ENCODE results near the gene NMRAL1. TPM values are rescaled to one million over a fixed set of nuclear protein-coding genes. Genes with fewer than 3 reads are reported as not detected.

The NMRAL1 gene
- polyA plus RNA-seq, 1 of the 3 experiments (the other 2 are of a cell fraction), result 99.9 TPM

- no peaks in the 10 kb centered on the region for H3K9me2 ChIP-seq
- WGBS (ENCODE audit: low lambda C conversion rate), result 94% methylated on average over 15 of the region's 17 CpGs
- H3K4me2 ChIP-seq, result no peak overlapping the region
- DNase-seq, result no peak
- CTCF ChIA-PET, result interaction anchor here (0.8 to 11.4 kb wide), 27 partner anchors 9 to 448 kb away, joined by 3 to 182 read pairs (median 4); partner anchors contain the start of genes C16orf96 and HMOX2
- H4K20me1 ChIP-seq (ENCODE audit: insufficient read depth), result no peaks in the 10 kb centered on the region
- POLR2A ChIA-PET, result interaction anchor here (1.1 kb wide), 1 partner anchor 14 kb away, joined by 3 read pairs; no protein-coding TSS in a partner anchor
- H2AFZ ChIP-seq (ENCODE audit: low read depth), result no peak overlapping the region
- H3K27me3 ChIP-seq (ENCODE audit: insufficient read depth), result no peaks in the 10 kb centered on the region
- no peak for TF ChIP-seq MAX (IDR thresholded peaks at IDR 0.05; ENCODE audit: low read depth)
- no peak for TF ChIP-seq RFX5 (IDR thresholded peaks at IDR 0.05; ENCODE audit: low read length)
- TF ChIP-seq RCOR1 (IDR thresholded peaks at IDR 0.05; ENCODE audit: low read length), result no peak
- no peak for TF ChIP-seq CHD2 (IDR thresholded peaks at IDR 0.05; ENCODE audit: low read length, partially characterized antibody)
- TF ChIP-seq JUND (IDR thresholded peaks at IDR 0.05), result no peak
- no peak for TF ChIP-seq PBX3 (IDR thresholded peaks at IDR 0.05)
- no peak overlapping the region for H3K27ac ChIP-seq (ENCODE audit: low read depth in 2 of 2, low read length in 1 of 2)
- no peak overlapping the region for H3K4me3 ChIP-seq (ENCODE audit: low read depth in 2 of 2, low read length in 1 of 2)
- H3K9me3 ChIP-seq, result no peaks in the 10 kb centered on the region
- no peaks in the 10 kb centered on the region; a peak in 1 of 4 replicates for H3K4me1 ChIP-seq (ENCODE audit: control insufficient read depth in 1 of 2, insufficient read depth in 2 of 2, low read depth in 1 of 2, low read length in 1 of 2)
- peaks cover 25% of the 10 kb centered on the region for H3K79me2 ChIP-seq (ENCODE audit: insufficient read depth)
- H3K9ac ChIP-seq, result no peak overlapping the region
- H3K36me3 ChIP-seq (replicated peaks in 1 of 2; ENCODE audit: control insufficient read depth in 1 of 2, insufficient read depth in 2 of 2, low read length in 1 of 2), result peaks cover 12 to 51% of the 10 kb centered on the region in 2 experiments
- no peaks in the 10 kb centered on the region for H3F3A ChIP-seq (replicated peaks; ENCODE audit: insufficient read depth)
Measured at GRCh38 chr16:4507588-4508345, 33.3 kb upstream of the NMRAL1 start.

- WGBS (ENCODE audit: low lambda C conversion rate), result 8% methylated on average over 3 of the region's 3 CpGs
- ChIA-PET POLR2A (interaction anchor here (0.7 kb wide), 1 partner anchor 115 kb away, joined by 4 read pairs; no protein-coding TSS in a partner anchor), CTCF (interaction anchor here (0.6 to 11.4 kb wide), 33 partner anchors 8 to 449 kb away, joined by 3 to 182 read pairs (median 5); partner anchors contain the start of genes C16orf96 and HMOX2)
- Histone ChIP-seq H3K27me3 (ENCODE audit: insufficient read depth) (no peaks in the 10 kb centered on the region), H3K27ac (ENCODE audit: low read depth in 2 of 2, low read length in 1 of 2) (no peak overlapping the region), H3K79me2 (ENCODE audit: insufficient read depth) (peaks cover 37% of the 10 kb centered on the region), H4K20me1 (ENCODE audit: insufficient read depth) (no peaks in the 10 kb centered on the region), H3K36me3 (replicated peaks in 1 of 2; ENCODE audit: control insufficient read depth in 1 of 2, insufficient read depth in 2 of 2, low read length in 1 of 2) (peaks cover 12 to 39% of the 10 kb centered on the region in 2 experiments), H3K9me2 (no peaks in the 10 kb centered on the region), H3K9ac (no peak overlapping the region), H3K4me1 (ENCODE audit: control insufficient read depth in 1 of 2, insufficient read depth in 2 of 2, low read depth in 1 of 2, low read length in 1 of 2) (peaks cover 3 to 4% of the 10 kb centered on the region in 2 experiments; a peak in 3 of 4 replicates), H3K4me2 (no peak overlapping the region), H3F3A (replicated peaks; ENCODE audit: insufficient read depth) (peaks cover under 1% of the 10 kb centered on the region), H3K4me3 (ENCODE audit: low read depth in 2 of 2, low read length in 1 of 2) (peak overlapping the region in 1 of 2 experiments; percentile 38; a peak in 1 of 4 replicates), H3K9me3 (no peaks in the 10 kb centered on the region), H2AFZ (ENCODE audit: low read depth) (no peak overlapping the region)
- peak; percentile 73 for DNase-seq
- no peak for TF ChIP-seq RCOR1 (IDR thresholded peaks at IDR 0.05; ENCODE audit: low read length)
- TF ChIP-seq USF2 (IDR thresholded peaks at IDR 0.05; ENCODE audit: borderline replicate concordance, low read depth, low read length), result no peak
- peak; percentile 90 for TF ChIP-seq RAD21 (IDR thresholded peaks at IDR 0.05; ENCODE audit: low read length)
- no peak for TF ChIP-seq REST (IDR thresholded peaks at IDR 0.05; ENCODE audit: low read depth, low read length)
- TF ChIP-seq TEAD4 (IDR thresholded peaks at IDR 0.05; ENCODE audit: borderline replicate concordance, insufficient read depth), result no peak
- TF ChIP-seq MXI1 (IDR thresholded peaks at IDR 0.05; ENCODE audit: low read depth, low read length), result peak; percentile 48; the same call in 1 of the 2 replicates
- TF ChIP-seq NRF1 (IDR thresholded peaks at IDR 0.05; ENCODE audit: low read depth, low read length), result no peak
- TF ChIP-seq TCF12 (IDR thresholded peaks at IDR 0.05), result no peak
- no peak for TF ChIP-seq MAX (IDR thresholded peaks at IDR 0.05; ENCODE audit: low read depth)
- no peak for TF ChIP-seq IRF3 (IDR thresholded peaks at IDR 0.05; ENCODE audit: low read depth, low read length)
- TF ChIP-seq GABPA (IDR thresholded peaks at IDR 0.05; ENCODE audit: low read depth), result no peak
- no peak for TF ChIP-seq YY1 (IDR thresholded peaks at IDR 0.05; ENCODE audit: low read depth)
Measured at GRCh38 chr16:4506450-4506849, 32.0 kb upstream of the NMRAL1 start.
